GM19467 (cell line): ENCODE results near the gene NAV2.

ENCODE experiments used
- ATAC-seq: cut with Tn5 transposase; IDR thresholded peaks from one replicate; pipeline ENCODE4 v1.9.1; 2021; ENCODE audit warnings: mild to moderate bottlenecking, moderate library complexity; ENCODE audit not compliant: unreplicated experiment

NAV2 gene, protein sequence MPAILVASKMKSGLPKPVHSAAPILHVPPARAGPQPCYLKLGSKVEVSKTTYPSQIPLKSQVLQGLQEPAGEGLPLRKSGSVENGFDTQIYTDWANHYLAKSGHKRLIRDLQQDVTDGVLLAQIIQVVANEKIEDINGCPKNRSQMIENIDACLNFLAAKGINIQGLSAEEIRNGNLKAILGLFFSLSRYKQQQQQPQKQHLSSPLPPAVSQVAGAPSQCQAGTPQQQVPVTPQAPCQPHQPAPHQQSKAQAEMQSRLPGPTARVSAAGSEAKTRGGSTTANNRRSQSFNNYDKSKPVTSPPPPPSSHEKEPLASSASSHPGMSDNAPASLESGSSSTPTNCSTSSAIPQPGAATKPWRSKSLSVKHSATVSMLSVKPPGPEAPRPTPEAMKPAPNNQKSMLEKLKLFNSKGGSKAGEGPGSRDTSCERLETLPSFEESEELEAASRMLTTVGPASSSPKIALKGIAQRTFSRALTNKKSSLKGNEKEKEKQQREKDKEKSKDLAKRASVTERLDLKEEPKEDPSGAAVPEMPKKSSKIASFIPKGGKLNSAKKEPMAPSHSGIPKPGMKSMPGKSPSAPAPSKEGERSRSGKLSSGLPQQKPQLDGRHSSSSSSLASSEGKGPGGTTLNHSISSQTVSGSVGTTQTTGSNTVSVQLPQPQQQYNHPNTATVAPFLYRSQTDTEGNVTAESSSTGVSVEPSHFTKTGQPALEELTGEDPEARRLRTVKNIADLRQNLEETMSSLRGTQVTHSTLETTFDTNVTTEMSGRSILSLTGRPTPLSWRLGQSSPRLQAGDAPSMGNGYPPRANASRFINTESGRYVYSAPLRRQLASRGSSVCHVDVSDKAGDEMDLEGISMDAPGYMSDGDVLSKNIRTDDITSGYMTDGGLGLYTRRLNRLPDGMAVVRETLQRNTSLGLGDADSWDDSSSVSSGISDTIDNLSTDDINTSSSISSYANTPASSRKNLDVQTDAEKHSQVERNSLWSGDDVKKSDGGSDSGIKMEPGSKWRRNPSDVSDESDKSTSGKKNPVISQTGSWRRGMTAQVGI (N-terminal part only)

DNA sequence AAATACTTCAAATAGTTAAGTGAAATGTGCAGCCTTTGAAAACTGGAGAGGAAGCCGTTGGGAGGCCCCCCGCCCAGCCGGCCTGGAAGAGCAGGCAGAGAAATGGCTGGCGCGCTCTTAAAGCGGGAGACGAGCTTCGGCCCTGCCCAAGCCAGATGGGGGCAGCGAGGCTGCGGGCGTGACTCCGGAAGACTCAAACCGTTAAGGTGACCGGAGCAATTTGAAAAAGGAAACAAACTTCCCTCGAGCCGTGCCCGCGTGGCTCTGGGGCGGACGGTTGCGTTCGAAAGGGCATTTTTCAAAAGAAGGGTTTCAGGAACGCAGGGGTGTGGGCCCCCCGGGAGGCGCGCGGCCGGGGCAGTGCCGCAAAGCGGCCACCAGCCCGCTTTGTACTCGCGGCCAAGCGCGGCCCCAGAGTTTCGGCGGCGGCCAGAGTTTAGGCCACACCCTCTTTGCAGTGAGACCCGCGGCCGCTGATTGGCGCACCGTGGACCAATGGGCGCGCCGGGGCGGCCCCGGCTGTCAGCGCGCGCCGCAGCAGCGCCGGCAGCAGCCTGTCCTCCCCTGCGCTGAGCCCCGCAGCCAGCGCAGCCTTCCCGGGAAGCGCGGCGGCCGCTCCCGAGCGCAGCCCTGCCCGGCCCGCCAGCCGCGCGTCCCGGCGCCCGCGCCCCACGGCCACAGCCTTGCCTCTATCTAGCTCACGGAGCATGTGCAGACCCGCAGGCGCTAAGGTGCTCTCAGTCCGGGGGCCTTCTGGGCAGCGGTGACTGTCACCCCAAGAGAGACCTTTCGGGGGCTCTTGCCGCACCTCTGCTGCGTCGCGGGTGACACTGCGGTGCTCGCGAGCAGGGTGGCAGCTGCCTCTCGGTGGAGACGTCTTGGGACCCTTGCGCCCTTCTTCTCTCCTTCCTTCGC lies at the start of gene NAV2:
TSS of gene NAV2 (plus strand) at position 557 of the 915 bp plus-strand sequence. CDS start 859 bp downstream, outside the sequence.
- peak; percentile 99 for ATAC-seq

DNA sequence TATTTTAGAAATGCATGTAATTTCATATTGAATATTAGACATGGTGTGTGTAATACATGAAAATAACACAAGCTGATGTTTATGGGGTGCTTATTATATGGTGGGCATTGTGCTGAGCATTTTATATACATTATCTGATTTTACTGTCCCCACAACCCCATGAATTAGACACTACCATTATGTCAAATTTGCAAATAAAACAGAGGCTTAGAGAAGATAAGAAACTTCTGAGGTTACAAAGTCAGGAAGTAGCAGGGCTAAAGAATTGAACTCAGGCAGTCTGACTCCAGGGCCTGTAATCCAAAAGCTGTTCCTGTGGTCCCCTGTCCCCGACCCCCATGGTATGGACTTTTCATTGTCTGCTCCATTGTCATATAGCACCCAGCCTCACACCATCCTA lies 49.4 kb upstream of the NAV2 start:
- ATAC-seq, result no peak

DNA sequence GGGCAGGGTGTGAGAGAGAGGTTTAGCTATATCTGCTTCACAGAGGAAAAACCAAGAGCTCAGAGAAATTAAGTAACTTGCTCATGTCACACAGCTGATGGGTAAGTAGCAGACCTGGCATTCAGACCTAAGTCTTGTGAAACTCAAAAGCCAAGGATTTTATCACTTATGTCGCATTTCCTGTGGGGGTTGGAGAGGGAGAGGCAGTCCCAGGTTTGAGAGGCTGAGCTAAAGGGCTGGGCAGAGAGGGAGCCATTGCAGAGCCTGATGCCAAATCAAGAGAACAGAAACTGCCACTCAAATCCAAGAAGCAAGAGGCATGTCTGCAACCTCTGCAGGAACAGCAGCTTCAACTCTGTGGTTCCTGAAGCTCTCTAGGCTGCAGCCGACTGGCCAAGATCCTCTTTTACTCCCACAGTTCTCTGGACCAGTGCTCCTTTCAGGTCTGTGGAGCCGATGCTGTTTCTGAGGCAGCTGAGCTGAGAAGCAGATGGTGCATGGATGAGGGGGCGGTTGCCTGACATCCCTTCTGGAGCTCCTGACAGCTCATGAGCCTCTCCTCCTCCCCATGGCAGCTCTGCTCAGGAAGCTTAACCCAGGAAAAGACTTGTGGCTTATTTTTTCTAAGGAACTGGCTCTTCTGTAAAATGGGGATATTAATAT lies 47.6 kb upstream of the NAV2 start:
- no peak for ATAC-seq

DNA sequence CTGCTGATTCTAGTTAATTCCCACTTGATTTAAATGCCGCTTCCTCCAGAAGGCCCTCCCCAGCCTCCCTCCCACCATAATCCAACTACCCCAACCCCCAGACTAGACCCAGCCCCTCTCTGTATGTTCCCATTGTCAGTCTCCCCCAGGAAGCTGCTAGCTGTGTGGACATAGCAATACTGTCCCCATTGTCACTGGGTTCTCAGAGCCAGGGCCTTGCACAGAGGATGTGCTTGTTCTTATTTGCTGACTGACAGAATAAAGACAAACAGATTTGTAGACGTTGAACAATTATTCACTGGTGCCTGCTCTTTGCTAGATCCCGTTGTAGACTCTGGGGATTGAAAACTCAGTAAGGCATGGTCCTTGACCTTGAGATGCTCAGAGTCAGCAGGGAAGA lies 45.7 kb upstream of the NAV2 start:
- no peak for ATAC-seq

GRCh38 chr11:19669511-19669910 lies 43.1 kb upstream of the NAV2 start:
- no peak for ATAC-seq

DNA sequence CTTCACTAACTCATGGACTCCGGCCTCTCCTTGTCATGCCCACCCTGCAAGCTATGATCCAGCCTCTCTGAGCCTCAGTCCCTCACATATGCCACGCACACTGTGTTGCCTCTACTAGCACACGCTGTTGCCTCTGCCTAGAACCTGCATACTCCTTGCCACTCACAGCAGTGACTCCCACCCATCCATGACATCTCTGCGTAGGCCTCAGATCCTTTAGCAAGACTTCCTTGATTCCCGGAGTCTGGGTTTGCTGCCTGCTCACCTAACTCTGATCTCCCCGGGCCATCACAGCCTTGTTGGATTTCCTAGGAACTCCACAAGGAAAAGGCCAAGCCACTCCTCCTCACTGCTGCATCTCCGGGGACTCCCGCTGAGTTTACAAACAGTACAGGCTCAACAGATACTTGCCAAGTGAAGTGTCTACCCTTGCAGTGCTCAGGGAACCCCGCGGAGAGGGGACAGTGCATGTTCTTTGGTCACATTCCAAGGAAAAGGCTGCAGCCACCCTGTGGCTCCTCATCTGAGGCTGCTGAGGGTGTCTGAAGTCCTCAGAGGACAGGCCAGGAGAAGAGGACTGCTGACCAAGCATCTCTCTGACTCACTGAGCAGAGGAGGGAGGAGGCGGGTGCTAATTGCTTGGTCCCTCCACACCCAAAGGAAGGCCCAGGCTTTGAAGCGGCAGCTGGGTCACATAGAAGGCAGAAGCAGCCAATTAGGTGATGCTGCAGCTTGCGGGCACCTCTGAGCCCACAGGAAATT lies 42.4 kb upstream of the NAV2 start:
- ATAC-seq, result no peak

GRCh38 chr11:19672586-19673206 lies 39.9 kb upstream of the NAV2 start:
- no peak for ATAC-seq

GRCh38 chr11:19673924-19674729 lies 38.5 kb upstream of the NAV2 start:
- no peak for ATAC-seq

DNA sequence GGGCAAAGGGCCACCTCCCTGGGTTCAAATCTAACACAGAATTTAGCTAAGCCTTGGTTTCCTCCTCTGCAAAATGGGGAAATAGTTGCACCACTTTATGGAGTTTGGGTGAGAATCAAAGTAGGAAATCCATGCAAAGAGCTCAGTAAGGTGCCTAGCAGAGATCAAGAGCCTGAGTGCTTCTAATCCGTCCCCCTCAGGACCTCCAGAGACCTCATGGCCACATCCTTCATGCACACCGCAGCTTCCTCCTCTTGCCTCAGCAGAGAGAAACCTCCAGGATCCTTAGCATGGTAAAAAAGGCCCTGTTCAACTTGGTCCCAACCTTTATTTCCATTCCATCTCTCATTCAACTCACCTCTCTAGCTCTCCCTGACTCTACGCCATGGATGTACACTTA lies 37.8 kb upstream of the NAV2 start:
- ATAC-seq, result no peak

GRCh38 chr11:19675397-19675796 lies 37.2 kb upstream of the NAV2 start:
- no peak for ATAC-seq

GRCh38 chr11:19676475-19677380 lies 35.9 kb upstream of the NAV2 start:
- ATAC-seq, result no peak

GRCh38 chr11:19677381-19678080 lies 35.1 kb upstream of the NAV2 start:
- no peak for ATAC-seq

- ATAC-seq, result no peak
These were observed 32.4 kb upstream of the NAV2 start for GRCh38 chr11:19679952-19680828.

GRCh38 chr11:19680829-19681368 lies 31.7 kb upstream of the NAV2 start:
- ATAC-seq, result no peak

- no peak for ATAC-seq
These were observed 29.4 kb upstream of the NAV2 start for GRCh38 chr11:19683141-19683805.
